ENCODE measurements around the gene PDE11A.

DNA sequence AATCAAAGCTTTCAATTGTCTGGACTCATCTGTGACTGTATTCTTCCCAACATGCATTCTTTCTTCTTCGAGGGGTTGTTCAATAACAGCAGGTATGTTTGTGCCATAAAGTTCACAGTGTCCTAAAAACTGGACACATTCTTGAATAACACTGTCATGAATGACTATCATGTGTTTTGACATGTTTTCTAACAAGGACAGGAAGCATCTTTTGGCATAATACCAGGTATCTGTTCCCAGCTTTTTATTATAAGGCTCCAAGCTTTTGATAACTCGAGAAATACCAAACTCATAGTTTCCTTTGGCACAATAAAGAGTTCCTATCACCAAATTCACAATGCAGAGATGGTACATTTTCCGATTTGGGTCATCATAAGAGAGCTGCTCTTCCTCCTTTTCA lies 455.8 kb downstream of the PDE11A start:
- TF ChIP-seq POLR2A (IDR thresholded peaks at IDR 0.05; ENCODE audit: low read length) (no peak), GATA1 (IDR thresholded peaks at IDR 0.05; ENCODE audit: low read depth, low read length) (no peak)
